Activated CD4-positive, alpha-beta T cell treated with anti-CD3 and anti-CD28 coated beads, Interleukin-2, amount 50 U/mL, for 24 hours (primary cell): Measurements from ENCODE around the gene SMAD7.

Experiments
- DNase-seq, 2 donors: peaks; one replicate each; pipeline ENCODE4 v3.0.0-alpha.2; 2020; ENCODE audit warnings: low read depth in 1 of 2, low spot score in 1 of 2

Gene SMAD7

GRCh38 chr18:48932822-48933510 is 17.8 kb downstream of the SMAD7 start:
- no peak for DNase-seq

- DNase-seq: no peak
Measured at GRCh38 chr18:48932462-48932818, 18.3 kb downstream of the SMAD7 start.

GRCh38 chr18:48931680-48932461 is 18.9 kb downstream of the SMAD7 start:
- DNase-seq: no peak

GRCh38 chr18:48930926-48931325 is 19.8 kb downstream of the SMAD7 start:
- DNase-seq: no peak

- no peak for DNase-seq
Measured at GRCh38 chr18:48929941-48930713, 20.6 kb downstream of the SMAD7 start.

- DNase-seq: no peak
Measured at GRCh38 chr18:48929212-48929612, 21.6 kb downstream of the SMAD7 start.

- peak; percentile 46 to 61 for DNase-seq
Measured at GRCh38 chr18:48928787-48929186, 22.0 kb downstream of the SMAD7 start.

- no peak for DNase-seq
Measured at GRCh38 chr18:48927286-48928080, 23.3 kb downstream of the SMAD7 start.

- no peak for DNase-seq
Measured at GRCh38 chr18:48926420-48926857, 24.3 kb downstream of the SMAD7 start.

GRCh38 chr18:48925491-48925780 is 25.3 kb downstream of the SMAD7 start:
- DNase-seq: no peak

GRCh38 chr18:48924630-48925490 is 25.9 kb downstream of the SMAD7 start:
- no peak for DNase-seq

GRCh38 chr18:48923746-48924629 is 26.8 kb downstream of the SMAD7 start:
- no peak for DNase-seq

- no peak for DNase-seq
Measured at GRCh38 chr18:48922801-48923730, 27.7 kb downstream of the SMAD7 start.

GRCh38 chr18:48922226-48922800 is 28.5 kb downstream of the SMAD7 start:
- no peak for DNase-seq

- no peak for DNase-seq
Measured at GRCh38 chr18:48921305-48922225, 29.2 kb downstream of the SMAD7 start.

- DNase-seq: no peak
Measured at GRCh38 chr18:48920408-48921038, 30.2 kb downstream of the SMAD7 start.
